HepG2 (cell line): ENCODE results near the gene PSME3IP1. TPM values are rescaled to one million over a fixed set of nuclear protein-coding genes. Genes with fewer than 3 reads are reported as not detected.

Source experiments
- BCLAF1 ChIP-seq: fragments of 450-650 bp; IDR thresholded peaks from 2 replicates; pipeline ENCODE4 v1.6.1; 2017; ENCODE audit warnings: mild to moderate bottlenecking
- GPN1 ChIP-seq: sonication (generic); formaldehyde crosslinking; IDR thresholded peaks from 2 replicates; pipeline ENCODE4 v1.5.1; 2020; ENCODE audit warnings: missing genetic modification reagents, borderline replicate concordance
- HNF4G ChIP-seq, 2 experiments: sonication (generic) in 1 of 2; formaldehyde crosslinking in 1 of 2; IDR thresholded peaks; 2 replicates each; pipeline versions ENCODE4 v1.4.0 to v1.6.1; 2011 to 2020; ENCODE audit warnings: borderline replicate concordance in 2 of 2, low read depth in 2 of 2, mild to moderate bottlenecking in 2 of 2, low read length in 1 of 2, missing genetic modification reagents in 1 of 2, moderate library complexity in 1 of 2
- MAFG ChIP-seq: sonication (generic); formaldehyde crosslinking; IDR thresholded peaks from 2 replicates; pipeline ENCODE4 v1.5.1; 2020; ENCODE audit warnings: mild to moderate bottlenecking, missing genetic modification reagents
- PLRG1 ChIP-seq: fragments of 450-650 bp; conservative IDR thresholded peaks from 2 replicates; pipeline ENCODE4 v1.6.1; 2016
- POLR2G ChIP-seq: fragments of 200-400 bp; formaldehyde crosslinking; IDR thresholded peaks from 2 replicates; pipeline ENCODE4 v1.6.1; 2018; ENCODE audit warnings: mild to moderate bottlenecking, low read depth, low read length, moderate library complexity
- RXRA ChIP-seq: sonication (generic); formaldehyde crosslinking; IDR thresholded peaks from 2 replicates; pipeline ENCODE4 v1.5.1; 2020; ENCODE audit warnings: missing genetic modification reagents
- SMARCE1 ChIP-seq: fragments of 450-650 bp; IDR thresholded peaks from 2 replicates; pipeline ENCODE4 v1.6.1; 2017; ENCODE audit warnings: borderline replicate concordance
- ZFP90 ChIP-seq: sonication (generic); formaldehyde crosslinking; IDR thresholded peaks from 2 replicates; pipeline ENCODE4 v1.8.0; 2022; ENCODE audit warnings: missing genetic modification reagents, mild to moderate bottlenecking, inconsistent platforms, borderline replicate concordance
- ZNF350 ChIP-seq: sonication (generic); formaldehyde crosslinking; IDR thresholded peaks from 2 replicates; pipeline ENCODE4 v1.4.0; 2020; ENCODE audit warnings: mild to moderate bottlenecking, low read depth, missing genetic modification reagents, borderline replicate concordance
- ZNF607 ChIP-seq: sonication (generic); formaldehyde crosslinking; IDR thresholded peaks from 2 replicates; pipeline ENCODE4 v1.5.1; 2020; ENCODE audit warnings: missing genetic modification reagents, mild to moderate bottlenecking, borderline replicate concordance
- ZNF609 ChIP-seq: sonication (generic); formaldehyde crosslinking; IDR thresholded peaks from 2 replicates; pipeline ENCODE4 v1.4.0; 2020; ENCODE audit warnings: mild to moderate bottlenecking, missing genetic modification reagents, borderline replicate concordance
- ZNF781 ChIP-seq: sonication (generic); formaldehyde crosslinking; IDR thresholded peaks from 2 replicates; pipeline ENCODE4 v1.5.1; 2020; ENCODE audit warnings: borderline replicate concordance, mild to moderate bottlenecking, missing genetic modification reagents; ENCODE audit errors: not compliant biosample characterization
- ZSCAN30 ChIP-seq: sonication (generic); formaldehyde crosslinking; IDR thresholded peaks from 2 replicates; pipeline ENCODE4 v1.5.0; 2020; ENCODE audit warnings: mild to moderate bottlenecking, missing genetic modification reagents
- polyA plus RNA-seq, 8 experiments: library from polyadenylated mRNA; depleted of rRNA in 3 of 8; stranded (reverse) in 7 of 8; unstranded in 1 of 8; fragments of >200 nt; fragmentation: Illumina TruSeq in 4 of 8; extraction: Trizol in 4 of 8; gene quantifications; 2 replicates each; pipeline versions ENCODE4 v1.2.1 to v1.2.3, GENCODE V29; 2011 to 2016; ENCODE audit warnings: low read depth in 4 of 8, missing spikeins in 1 of 8, mixed read lengths in 1 of 8; ENCODE audit not compliant: insufficient read depth in 1 of 8
- total RNA-seq, 5 experiments: library from RNA; depleted of rRNA; stranded (reverse); fragments of >200 nt; fragmentation: Illumina TruSeq; extraction: Trizol; gene quantifications; 2 replicates each; pipeline ENCODE4 v1.2.3, GENCODE V29; 2016; ENCODE audit warnings: low read depth in 1 of 5
- TF ChIP-seq, protein P1 (sequence below), 2 experiments: fragments of 450-650 bp in 1 of 2; sonication (generic) in 1 of 2; formaldehyde crosslinking; IDR thresholded peaks; 2 replicates each; pipeline versions ENCODE4 v1.5.0 to v1.8.0; 2020 to 2022; ENCODE audit warnings: mild to moderate bottlenecking in 1 of 2, missing genetic modification reagents in 1 of 2

The PSME3IP1 gene
- total and polyA plus RNA-seq, 2 of the 13 experiments (the other 11 are each of a cell fraction or from before 2014, with no cell fraction given), result 90.8 to 99.8 TPM

- TF ChIP-seq SMARCE1 (no peak), PLRG1 (no peak), ZFP90 (no peak; the same call in 1 of the 2 replicates), ZSCAN30 (CRISPR knock-in tag) (no peak), POLR2G (peak; percentile 91), ZNF609 (peak; percentile 48; the same call in 1 of the 2 replicates), GPN1 (CRISPR knock-in tag) (no peak), RXRA (peak; percentile 71; the same call in 1 of the 2 replicates), ZNF607 (peak; percentile 70; the same call in 1 of the 2 replicates), MAFG (CRISPR knock-in tag) (no peak), HNF4G (IDR thresholded peaks at IDR 0.05; ENCODE audit: borderline replicate concordance, low read depth, low read length) (no peak), HNF4G (CRISPR knock-in tag; IDR thresholded peaks at IDR 0.05; ENCODE audit: borderline replicate concordance, low read depth) (no peak), ZNF350 (peak; percentile 43; the same call in 1 of the 2 replicates), ZNF781 (no peak), BCLAF1 (no peak)
- TF ChIP-seq, protein P1, sequence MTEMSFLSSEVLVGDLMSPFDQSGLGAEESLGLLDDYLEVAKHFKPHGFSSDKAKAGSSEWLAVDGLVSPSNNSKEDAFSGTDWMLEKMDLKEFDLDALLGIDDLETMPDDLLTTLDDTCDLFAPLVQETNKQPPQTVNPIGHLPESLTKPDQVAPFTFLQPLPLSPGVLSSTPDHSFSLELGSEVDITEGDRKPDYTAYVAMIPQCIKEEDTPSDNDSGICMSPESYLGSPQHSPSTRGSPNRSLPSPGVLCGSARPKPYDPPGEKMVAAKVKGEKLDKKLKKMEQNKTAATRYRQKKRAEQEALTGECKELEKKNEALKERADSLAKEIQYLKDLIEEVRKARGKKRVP (CRISPR knock-in tag; IDR thresholded peaks at IDR 0.05), result peak in 1 of 2 experiments; percentile 57; a peak in 1 of 4 replicates
Observed at GRCh38 chr16:57185945-57186871, at the start of gene PSME3IP1, which contains the start of gene RSPRY1 (continued).
